ACHN (cell line): ENCODE data around the gene LRP11.
"Not testable (repeated sequence)": the region's sequence is repeated elsewhere in the genome, so short reads cannot be mapped to it uniquely, and the experiment has no call there.

Experiments
- DNase-seq: peaks from one replicate; pipeline ENCODE4 v3.0.0-alpha.2; 2015
- in situ Hi-C: cut with HindIII; loops from 2 replicates; pipeline ENCODE4 v1.10.0; 2017; ENCODE audit warnings: low sequenced_read_pairs, low pct_ligation_motif_present, low pct_unique_long_range_greater_than_20kb

LRP11 gene

GRCh38 chr6:149863698-149864577 lies at the start of gene LRP11:
Gene LRP11 (minus strand): TSS chr6:149864359. CDS start chr6:149864020, 339 bp downstream.
- in situ Hi-C loops, result no loop called here

GRCh38 chr6:149913540-149914240 lies 49.5 kb upstream of the LRP11 start:
- in situ Hi-C loops, result no loop called here
- DNase-seq, result no peak

More at GRCh38 chr6:149863698-149864577, at the start of gene LRP11:
- peak; percentile 82 for DNase-seq

- in situ Hi-C loops, result no loop called here
- no peak for DNase-seq
These were observed 48.9 kb upstream of the LRP11 start for GRCh38 chr6:149913085-149913484.

GRCh38 chr6:149912680-149913079 lies 48.5 kb upstream of the LRP11 start:
- in situ Hi-C loops, DNase-seq: not testable (repeated sequence)

- in situ Hi-C loops, result no loop called here
- no peak for DNase-seq
These were observed 46.6 kb upstream of the LRP11 start for GRCh38 chr6:149910721-149911151.

- in situ Hi-C loops, result no loop called here
- no peak for DNase-seq
These were observed 45.7 kb upstream of the LRP11 start for GRCh38 chr6:149909701-149910470.

GRCh38 chr6:149908480-149908879 lies 44.3 kb upstream of the LRP11 start:
- not testable (repeated sequence) for DNase-seq

GRCh38 chr6:149907317-149907716 lies 43.2 kb upstream of the LRP11 start:
- DNase-seq, result no peak
- in situ Hi-C loops, result no loop called here

More at GRCh38 chr6:149908480-149908879, 44.3 kb upstream of the LRP11 start:
- in situ Hi-C loops, result not testable (repeated sequence)

GRCh38 chr6:149906405-149906804 lies 42.2 kb upstream of the LRP11 start:
- in situ Hi-C loops, result no loop called here
- no peak for DNase-seq

- DNase-seq, result no peak
- in situ Hi-C loops, result no loop called here
These were observed 41.8 kb upstream of the LRP11 start for GRCh38 chr6:149905911-149906371.

- in situ Hi-C loops, result no loop called here
- no peak for DNase-seq
These were observed 41.3 kb upstream of the LRP11 start for GRCh38 chr6:149905371-149905910.

GRCh38 chr6:149904661-149905370 lies 40.7 kb upstream of the LRP11 start:
- DNase-seq, result no peak
- in situ Hi-C loops, result no loop called here

- in situ Hi-C loops, result no loop called here
- DNase-seq, result no peak
These were observed 39.9 kb upstream of the LRP11 start for GRCh38 chr6:149903938-149904611.

- DNase-seq, result no peak
- in situ Hi-C loops, result no loop called here
These were observed 37.4 kb upstream of the LRP11 start for GRCh38 chr6:149901444-149902140.

- no peak for DNase-seq
- in situ Hi-C loops, result no loop called here
These were observed 36.7 kb upstream of the LRP11 start for GRCh38 chr6:149900620-149901443.

- DNase-seq, result no peak
- in situ Hi-C loops, result no loop called here
These were observed 35.9 kb upstream of the LRP11 start for GRCh38 chr6:149899926-149900619.
